ENCODE data around the gene ZNF829. TPM values are rescaled to one million over a fixed set of nuclear protein-coding genes. Genes with fewer than 3 reads are reported as not detected.

ZNF829 gene
- total and polyA plus RNA-seq, 9 donors: 2.8 to 7.3 (median 4.2) TPM

GRCh38 chr19:36894849-36895383 lies 21.2 kb downstream of the ZNF829 start:
- Histone ChIP-seq H3K4me1 (ENCODE audit: control insufficient read depth, insufficient read depth, low read length) (no peaks in the 10 kb centered on the region), H3K4me3 (ENCODE audit: low read length) (no peak overlapping the region), H3K9me3 (replicated peaks; ENCODE audit: control insufficient read depth, low read depth, low read length) (peaks cover 73% of the 10 kb centered on the region), H3K27ac (ENCODE audit: low read length) (no peak overlapping the region), H3K27me3 (ENCODE audit: control insufficient read depth, insufficient read depth, low read length) (no peaks in the 10 kb centered on the region), H3K36me3 (ENCODE audit: control insufficient read depth, insufficient read depth, low read length) (peaks cover 36% of the 10 kb centered on the region)
- no peak for DNase-seq
- WGBS (ENCODE audit: insufficient coverage): no CpG with 5 or more reads among the region's 2 CpGs

DNA sequence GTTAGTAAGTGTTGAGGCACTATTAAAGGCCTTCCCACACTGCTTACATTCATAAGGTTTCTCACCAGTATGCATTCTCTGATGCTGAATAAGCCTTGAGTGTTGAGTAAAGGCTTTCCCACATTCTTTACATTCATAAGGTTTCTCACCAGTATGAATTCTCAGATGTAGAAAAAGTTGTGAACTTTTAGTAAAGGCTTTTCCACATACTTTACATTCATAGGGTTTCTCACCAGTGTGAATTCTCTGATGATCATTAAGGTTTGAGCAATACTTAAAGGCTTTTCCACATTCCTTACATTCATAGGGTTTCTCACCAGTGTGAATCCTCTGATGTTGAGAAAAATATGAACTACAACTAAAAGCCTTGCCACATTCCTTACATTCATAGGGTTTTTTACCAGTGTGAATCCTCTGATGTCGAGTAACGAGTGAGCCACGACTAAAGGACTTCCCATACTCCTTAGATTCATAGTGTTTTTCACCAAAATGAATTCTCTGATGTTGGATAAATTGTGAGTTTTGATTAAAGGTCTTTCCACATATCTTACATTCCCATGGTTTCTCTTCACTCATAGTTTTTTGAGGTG lies 24.2 kb downstream of the ZNF829 start:
- peaks cover 32% of the 10 kb centered on the region for H3K36me3 ChIP-seq (ENCODE audit: control insufficient read depth, insufficient read depth, low read length)
- H3K9me3 ChIP-seq (replicated peaks; ENCODE audit: control insufficient read depth, low read depth, low read length): peaks cover 67% of the 10 kb centered on the region
- no CpG with 5 or more reads among the region's 3 CpGs for WGBS (ENCODE audit: insufficient coverage)
- no peak overlapping the region for H3K4me3 ChIP-seq (ENCODE audit: low read length)
- H3K27ac ChIP-seq (ENCODE audit: low read length): no peak overlapping the region
- DNase-seq: no peak
- no peaks in the 10 kb centered on the region for H3K4me1 ChIP-seq (ENCODE audit: control insufficient read depth, insufficient read depth, low read length)
- no peaks in the 10 kb centered on the region for H3K27me3 ChIP-seq (ENCODE audit: control insufficient read depth, insufficient read depth, low read length)

- Histone ChIP-seq H3K36me3 (ENCODE audit: control insufficient read depth, insufficient read depth, low read length) (peaks cover 16% of the 10 kb centered on the region), H3K27me3 (ENCODE audit: control insufficient read depth, insufficient read depth, low read length) (no peaks in the 10 kb centered on the region), H3K4me3 (ENCODE audit: low read length) (no peak overlapping the region), H3K4me1 (ENCODE audit: control insufficient read depth, insufficient read depth, low read length) (no peaks in the 10 kb centered on the region), H3K9me3 (replicated peaks; ENCODE audit: control insufficient read depth, low read depth, low read length) (peaks cover 64% of the 10 kb centered on the region), H3K27ac (ENCODE audit: low read length) (no peak overlapping the region)
- 98% methylated on average over 6 of the region's 10 CpGs for WGBS (ENCODE audit: insufficient coverage)
- no peak for DNase-seq
Observed at GRCh38 chr19:36876993-36877938, 38.8 kb downstream of the ZNF829 start.

- no peak overlapping the region for H3K4me3 ChIP-seq (ENCODE audit: low read length)
- DNase-seq: no peak
- H3K36me3 ChIP-seq (ENCODE audit: control insufficient read depth, insufficient read depth, low read length): peaks cover 14% of the 10 kb centered on the region
- peaks cover 8% of the 10 kb centered on the region for H3K4me1 ChIP-seq (ENCODE audit: control insufficient read depth, insufficient read depth, low read length)
- WGBS (ENCODE audit: insufficient coverage): no CpG with 5 or more reads among the region's 3 CpGs
- H3K27me3 ChIP-seq (ENCODE audit: control insufficient read depth, insufficient read depth, low read length): no peaks in the 10 kb centered on the region
- peaks cover 8% of the 10 kb centered on the region for H3K9me3 ChIP-seq (replicated peaks; ENCODE audit: control insufficient read depth, low read depth, low read length)
- no peak overlapping the region for H3K27ac ChIP-seq (ENCODE audit: low read length)
Observed at GRCh38 chr19:36851898-36852297, 64.2 kb downstream of the ZNF829 start.

DNA sequence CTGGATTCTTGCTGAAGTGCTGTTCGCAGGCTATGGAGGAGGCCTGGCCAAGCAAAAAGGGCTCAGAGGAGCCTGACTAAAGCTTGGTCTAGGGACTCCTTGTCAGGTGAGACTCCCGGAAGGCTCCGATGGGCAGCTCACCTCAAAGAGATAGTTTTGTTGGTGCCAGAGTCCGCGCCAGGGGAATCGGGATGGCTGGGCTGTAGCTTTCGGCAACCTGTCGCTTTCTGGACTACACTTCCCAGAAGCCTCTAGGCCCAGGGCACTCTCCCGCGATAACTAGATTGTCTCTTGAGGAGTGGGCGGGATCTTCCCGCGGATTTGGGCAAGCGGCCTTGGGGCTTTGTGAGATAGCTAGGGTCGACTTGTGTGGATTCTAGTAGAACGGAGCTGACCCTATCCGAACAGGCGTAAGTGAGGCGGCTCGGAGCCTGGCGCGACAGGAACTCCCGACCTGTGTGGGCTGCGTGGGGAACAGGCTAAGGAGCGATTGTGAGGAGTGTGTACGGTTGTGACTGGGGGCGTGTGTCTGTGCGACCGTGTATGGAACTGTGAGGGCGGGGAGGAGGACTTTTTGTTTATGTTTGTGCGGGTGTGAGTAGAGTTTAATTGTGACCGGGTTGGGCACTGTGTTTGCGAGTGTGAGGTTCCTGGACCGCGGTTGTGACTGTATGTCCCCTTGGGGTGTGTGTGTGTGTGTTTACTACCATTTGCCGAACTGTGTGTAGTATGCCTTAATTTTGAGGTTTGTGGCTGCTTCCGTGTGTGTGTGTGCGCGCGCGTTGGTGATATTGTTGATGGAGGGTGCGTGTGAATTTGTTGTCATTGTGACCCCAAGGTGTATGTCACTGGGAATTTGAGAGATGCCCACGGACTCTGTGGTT lies 65.3 kb downstream of the ZNF829 start, which contains the start of gene ZNF345:
Gene ZNF345, plus strand, starts transcription at position 318 of the 884 bp plus-strand sequence. CDS start 25,955 bp downstream, outside the sequence.
- Histone ChIP-seq H3K9me3 (replicated peaks; ENCODE audit: control insufficient read depth, low read depth, low read length) (peaks cover 6% of the 10 kb centered on the region), H3K36me3 (ENCODE audit: control insufficient read depth, insufficient read depth, low read length) (peaks cover 14% of the 10 kb centered on the region), H3K27ac (ENCODE audit: low read length) (peak within 1 kb of the TSS; percentile 91), H3K27me3 (ENCODE audit: control insufficient read depth, insufficient read depth, low read length) (no peaks in the 10 kb centered on the region), H3K4me3 (ENCODE audit: low read length) (peak within 1 kb of the TSS; percentile 68), H3K4me1 (ENCODE audit: control insufficient read depth, insufficient read depth, low read length) (peaks cover 8% of the 10 kb centered on the region)
- DNase-seq: peak; percentile 99
- WGBS (ENCODE audit: insufficient coverage): under 1% methylated on average over 37 of the region's 43 CpGs

DNA sequence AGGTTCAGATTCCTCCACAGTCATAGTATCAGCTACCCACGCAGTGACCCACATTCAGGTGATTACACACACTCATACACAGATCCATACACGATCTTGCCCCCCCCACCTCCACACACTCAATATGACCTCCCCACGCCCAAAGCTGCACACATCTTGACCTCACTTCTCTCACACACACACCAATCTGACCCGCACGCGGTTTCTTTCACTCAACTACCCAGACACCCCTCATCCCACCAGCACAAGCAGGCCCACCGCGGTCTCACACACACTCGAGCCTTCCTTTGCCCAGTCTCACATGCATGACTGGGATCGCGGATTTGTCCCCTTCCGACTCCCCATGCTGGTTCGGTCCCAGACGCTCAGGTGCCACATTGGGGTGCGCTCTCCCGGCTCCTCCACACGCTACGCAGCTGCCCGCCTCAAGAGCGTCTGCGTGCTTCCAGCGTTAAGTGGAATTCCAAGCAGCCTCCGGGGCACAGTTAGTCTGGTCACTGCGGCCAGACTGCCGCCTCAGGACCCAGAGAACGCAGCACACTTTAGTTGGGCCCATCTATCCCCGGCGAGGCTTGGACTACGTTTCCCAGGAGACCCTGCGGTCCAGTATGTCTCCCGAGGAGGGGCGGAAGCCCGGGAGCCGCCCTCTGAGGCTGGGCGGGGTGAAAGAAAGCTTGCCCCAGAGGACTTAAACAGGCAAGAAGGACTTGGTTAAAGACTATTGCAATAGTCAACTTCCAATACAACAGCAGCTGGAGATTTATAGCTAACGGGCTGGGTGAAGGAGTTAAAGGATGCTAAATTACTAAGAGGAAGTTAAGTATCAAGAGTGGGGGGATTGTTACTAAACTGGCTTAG lies 66.2 kb downstream of the ZNF829 start:
- H3K36me3 ChIP-seq (ENCODE audit: control insufficient read depth, insufficient read depth, low read length): peaks cover 8% of the 10 kb centered on the region
- H3K27ac ChIP-seq (ENCODE audit: low read length): peak overlapping the region; percentile 91
- H3K9me3 ChIP-seq (replicated peaks; ENCODE audit: control insufficient read depth, low read depth, low read length): peaks cover 2% of the 10 kb centered on the region
- H3K27me3 ChIP-seq (ENCODE audit: control insufficient read depth, insufficient read depth, low read length): no peaks in the 10 kb centered on the region
- peaks cover 8% of the 10 kb centered on the region for H3K4me1 ChIP-seq (ENCODE audit: control insufficient read depth, insufficient read depth, low read length)
- peak; percentile 98 for DNase-seq
- under 1% methylated on average over 28 of the region's 36 CpGs for WGBS (ENCODE audit: insufficient coverage)
- H3K4me3 ChIP-seq (ENCODE audit: low read length): peak overlapping the region; percentile 68

GRCh38 chr19:36847968-36848367 lies 68.1 kb downstream of the ZNF829 start:
- WGBS (ENCODE audit: insufficient coverage): no CpG with 5 or more reads among the region's 1 CpG
- no peak for DNase-seq
- no peak overlapping the region for H3K4me3 ChIP-seq (ENCODE audit: low read length)
- H3K27me3 ChIP-seq (ENCODE audit: control insufficient read depth, insufficient read depth, low read length): no peaks in the 10 kb centered on the region
- H3K9me3 ChIP-seq (replicated peaks; ENCODE audit: control insufficient read depth, low read depth, low read length): no peaks in the 10 kb centered on the region
- no peak overlapping the region for H3K27ac ChIP-seq (ENCODE audit: low read length)
- H3K36me3 ChIP-seq (ENCODE audit: control insufficient read depth, insufficient read depth, low read length): peaks cover 2% of the 10 kb centered on the region
- peaks cover 8% of the 10 kb centered on the region for H3K4me1 ChIP-seq (ENCODE audit: control insufficient read depth, insufficient read depth, low read length)

DNA sequence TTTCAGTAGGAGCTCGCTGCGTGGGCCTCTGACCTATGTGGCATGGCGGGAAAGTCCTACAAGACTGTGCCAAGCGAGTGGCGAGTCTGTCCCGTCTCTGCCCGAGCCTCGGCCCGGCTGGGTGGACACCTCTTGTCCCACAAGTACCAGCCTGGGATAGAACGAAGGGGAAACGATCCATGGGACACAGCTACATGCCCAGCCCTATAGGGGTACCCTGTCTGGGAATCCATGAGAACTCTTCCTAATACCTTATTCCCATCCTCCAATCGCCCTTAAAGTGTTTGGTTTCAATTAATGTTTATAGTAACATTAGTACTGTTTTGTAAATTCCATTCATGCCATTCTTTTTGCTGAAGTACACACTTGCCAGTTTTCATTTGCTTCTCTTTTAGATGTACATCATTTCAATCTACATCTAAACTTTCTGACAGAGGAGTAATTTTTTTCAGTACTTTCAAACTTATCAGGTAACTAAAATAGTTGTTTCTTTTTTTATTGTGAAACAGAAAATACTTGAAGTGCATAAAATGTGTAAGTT lies 77.2 kb downstream of the ZNF829 start:
- peaks cover 2% of the 10 kb centered on the region for H3K36me3 ChIP-seq (ENCODE audit: control insufficient read depth, insufficient read depth, low read length)
- no peaks in the 10 kb centered on the region for H3K27me3 ChIP-seq (ENCODE audit: control insufficient read depth, insufficient read depth, low read length)
- no peak for DNase-seq
- H3K4me3 ChIP-seq (ENCODE audit: low read length): peak overlapping the region; percentile 93
- peaks cover 3% of the 10 kb centered on the region for H3K4me1 ChIP-seq (ENCODE audit: control insufficient read depth, insufficient read depth, low read length)
- peak overlapping the region; percentile 98 for H3K27ac ChIP-seq (ENCODE audit: low read length)
- peaks cover 17% of the 10 kb centered on the region for H3K9me3 ChIP-seq (replicated peaks; ENCODE audit: control insufficient read depth, low read depth, low read length)
- WGBS (ENCODE audit: insufficient coverage): 0% methylated on average over 11 of the region's 12 CpGs

Data from muscle of leg (tissue), 11 donors.